ENCODE results near the gene XYLT1. TPM values are rescaled to one million over a fixed set of nuclear protein-coding genes. Genes with fewer than 3 reads are reported as not detected.
A peak's percentile ranks its signal among the peaks of the same experiment; 100 is the strongest.

The XYLT1 gene
- total RNA-seq, 1 donor from 2014 or later = 12.3 TPM

DNA sequence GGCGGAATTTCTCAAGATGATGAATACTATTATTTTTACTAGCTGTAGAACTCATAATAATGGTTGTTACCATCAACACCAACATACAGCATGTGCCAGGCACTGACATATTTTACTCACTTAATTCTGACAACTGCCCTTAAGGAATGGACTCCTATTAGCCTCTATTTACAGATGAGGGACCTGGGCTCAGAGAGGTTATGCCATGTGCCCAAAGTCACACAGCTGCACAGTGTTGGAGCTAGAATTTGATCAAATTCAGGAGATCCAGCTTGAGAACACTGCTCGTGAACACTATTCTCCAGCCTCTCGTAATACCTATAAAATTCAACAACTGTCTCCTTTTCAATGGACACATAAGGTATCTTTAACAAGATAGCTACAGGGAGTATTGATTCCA is 97.2 kb downstream of the XYLT1 start:
- no peak for DNase-seq (ENCODE audit: low spot score, unreplicated experiment)
- H3K9me3 Mint-ChIP-seq (ENCODE audit: low read depth) = no peaks in the 10 kb centered on the region
- no peak overlapping the region for H3K27ac Mint-ChIP-seq
- no peaks in the 10 kb centered on the region for H3K36me3 Mint-ChIP-seq (ENCODE audit: insufficient read depth)
- no peak for TF ChIP-seq CTCF (IDR thresholded peaks at IDR 0.05; ENCODE audit: unreplicated experiment)
- H3K27me3 Mint-ChIP-seq = no peaks in the 10 kb centered on the region
- H3K4me3 Mint-ChIP-seq (ENCODE audit: low read depth) = no peak overlapping the region
- peaks cover 17% of the 10 kb centered on the region for H3K4me1 Mint-ChIP-seq (ENCODE audit: low read depth)

- no peak for TF ChIP-seq CTCF (IDR thresholded peaks at IDR 0.05; ENCODE audit: unreplicated experiment)
- no peaks in the 10 kb centered on the region for H3K9me3 Mint-ChIP-seq (ENCODE audit: low read depth)
- no peaks in the 10 kb centered on the region for H3K27me3 Mint-ChIP-seq
- H3K4me1 Mint-ChIP-seq (ENCODE audit: low read depth) = peaks cover 17% of the 10 kb centered on the region
- H3K27ac Mint-ChIP-seq = no peak overlapping the region
- DNase-seq (ENCODE audit: low spot score, unreplicated experiment) = no peak
- no peaks in the 10 kb centered on the region for H3K36me3 Mint-ChIP-seq (ENCODE audit: insufficient read depth)
- no peak overlapping the region for H3K4me3 Mint-ChIP-seq (ENCODE audit: low read depth)
These were observed 98.4 kb downstream of the XYLT1 start for GRCh38 chr16:17372386-17372785.

DNA sequence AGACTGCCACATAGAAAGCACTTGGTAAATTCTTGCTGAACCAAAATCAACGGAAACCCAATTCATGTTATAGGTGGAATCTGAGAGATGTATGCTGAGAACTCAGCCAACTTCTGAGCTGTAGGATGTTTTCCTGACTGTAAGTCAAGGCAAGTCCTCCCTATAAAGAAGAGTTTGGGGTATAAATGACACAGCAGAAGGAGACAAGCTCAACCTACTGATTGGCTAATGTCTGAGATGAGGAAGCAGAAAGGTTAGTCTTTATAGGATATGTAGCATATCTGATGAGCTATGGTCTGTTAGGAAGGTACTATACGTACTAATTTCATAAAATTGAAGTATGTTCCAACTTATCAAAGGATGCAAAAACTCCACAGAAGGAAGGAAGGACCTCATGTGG is 99.5 kb downstream of the XYLT1 start:
- Mint-ChIP-seq H3K4me3 (ENCODE audit: low read depth) (no peak overlapping the region), H3K9me3 (ENCODE audit: low read depth) (no peaks in the 10 kb centered on the region), H3K27ac (no peak overlapping the region), H3K4me1 (ENCODE audit: low read depth) (peaks cover 17% of the 10 kb centered on the region), H3K36me3 (ENCODE audit: insufficient read depth) (no peaks in the 10 kb centered on the region), H3K27me3 (no peaks in the 10 kb centered on the region)
- no peak for TF ChIP-seq CTCF (IDR thresholded peaks at IDR 0.05; ENCODE audit: unreplicated experiment)
- no peak for DNase-seq (ENCODE audit: low spot score, unreplicated experiment)

DNA sequence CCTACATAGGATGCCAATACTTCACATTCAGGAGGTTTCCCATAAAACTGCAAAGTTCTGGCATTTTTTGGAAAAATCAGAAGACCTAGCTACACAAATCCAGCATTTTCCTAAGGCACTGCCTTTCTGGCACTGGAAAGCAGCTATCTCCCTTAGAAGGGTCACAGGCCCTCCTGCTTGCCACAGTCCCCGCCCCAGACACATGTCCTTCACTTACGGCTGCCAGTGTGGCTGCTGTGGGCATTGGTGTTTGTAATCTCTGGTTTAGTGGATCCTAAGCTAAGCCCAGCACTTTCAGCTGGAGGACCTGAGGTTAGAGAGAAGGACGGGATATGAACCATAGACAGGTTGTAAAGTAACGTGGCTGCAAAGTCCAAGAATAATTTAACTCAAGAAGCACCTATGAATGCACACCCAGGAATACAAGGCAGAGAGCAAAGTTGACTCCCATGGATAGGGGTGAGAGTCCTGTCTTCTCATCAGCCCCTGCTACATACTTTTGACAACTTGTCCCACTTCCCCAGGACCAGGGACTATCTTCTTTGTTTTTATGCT is 100.0 kb downstream of the XYLT1 start:
- no peak overlapping the region for H3K4me3 Mint-ChIP-seq (ENCODE audit: low read depth)
- H3K9me3 Mint-ChIP-seq (ENCODE audit: low read depth) = no peaks in the 10 kb centered on the region
- no peaks in the 10 kb centered on the region for H3K36me3 Mint-ChIP-seq (ENCODE audit: insufficient read depth)
- peaks cover 14% of the 10 kb centered on the region for H3K4me1 Mint-ChIP-seq (ENCODE audit: low read depth)
- no peak for DNase-seq (ENCODE audit: low spot score, unreplicated experiment)
- H3K27ac Mint-ChIP-seq = no peak overlapping the region
- TF ChIP-seq CTCF (IDR thresholded peaks at IDR 0.05; ENCODE audit: unreplicated experiment) = no peak
- no peaks in the 10 kb centered on the region for H3K27me3 Mint-ChIP-seq

DNA sequence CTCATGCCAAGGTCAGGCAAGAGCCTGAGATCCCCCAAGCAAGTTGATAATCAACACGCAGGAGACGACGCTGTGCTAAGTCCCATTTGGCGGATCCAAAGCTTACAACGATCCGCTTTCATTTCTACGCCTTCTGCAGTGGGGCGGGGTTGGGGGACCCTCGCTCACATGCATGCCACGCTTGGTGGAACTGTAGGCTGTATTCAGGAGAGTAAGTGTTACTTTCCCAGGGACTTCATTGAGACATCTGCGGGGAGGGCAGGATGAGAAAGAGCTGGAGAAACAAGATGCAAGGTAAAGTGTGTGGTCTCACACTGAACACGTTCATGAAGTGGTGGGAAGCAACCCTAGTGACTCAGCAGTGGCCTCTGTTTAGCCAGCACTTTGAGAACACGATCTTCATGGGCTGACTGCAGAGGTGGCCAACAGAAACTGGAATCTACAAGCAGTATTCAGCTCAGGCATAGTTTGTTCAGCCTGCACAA is 100.5 kb downstream of the XYLT1 start:
- DNase-seq (ENCODE audit: low spot score, unreplicated experiment) = no peak
- Mint-ChIP-seq H3K27me3 (no peaks in the 10 kb centered on the region), H3K9me3 (ENCODE audit: low read depth) (no peaks in the 10 kb centered on the region), H3K4me1 (ENCODE audit: low read depth) (peaks cover 9% of the 10 kb centered on the region), H3K27ac (peak overlapping the region; percentile 87), H3K4me3 (ENCODE audit: low read depth) (no peak overlapping the region), H3K36me3 (ENCODE audit: insufficient read depth) (no peaks in the 10 kb centered on the region)
- no peak for TF ChIP-seq CTCF (IDR thresholded peaks at IDR 0.05; ENCODE audit: unreplicated experiment)
